Measurements from ENCODE around the gene PRAMEF10.
"Not testable (repeated sequence)": the region's sequence is repeated elsewhere in the genome, so short reads cannot be mapped to it uniquely, and the experiment has no call there.

DNA sequence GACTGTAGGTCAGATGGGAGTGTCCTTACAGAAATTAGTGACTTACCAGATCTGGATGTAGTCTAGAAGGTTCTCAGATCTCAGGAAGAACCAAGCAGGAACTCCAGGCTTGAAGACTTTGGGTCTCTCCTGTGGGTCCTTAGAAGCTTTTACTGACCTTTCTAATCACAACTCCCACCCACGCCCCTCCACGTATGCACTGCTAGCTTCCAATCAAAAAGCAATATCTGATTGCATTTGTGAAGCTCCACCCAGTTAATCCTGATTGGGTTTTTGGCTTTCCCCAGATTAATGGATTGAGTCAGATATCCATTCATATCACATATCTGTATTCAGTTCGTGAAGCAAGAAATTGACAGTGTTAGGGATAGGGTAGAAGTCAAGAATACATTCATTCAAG, 12.0 kb downstream of the PRAMEF10 start, which contains the start of gene PRAMEF4:
- TF ChIP-seq YY1 (IDR thresholded peaks at IDR 0.05; ENCODE audit: insufficient read depth, insufficient read length); SUZ12 (IDR thresholded peaks at IDR 0.05; ENCODE audit: extremely low read depth, insufficient read depth, insufficient read length): not testable (repeated sequence)
